Measurements from ENCODE around the gene LRRC25. TPM values are rescaled to one million over a fixed set of nuclear protein-coding genes. Genes with fewer than 3 reads are reported as not detected.

The LRRC25 gene
- total and polyA plus RNA-seq, 9 donors: 1.4 to 9.2 (median 2.4) TPM

DNA sequence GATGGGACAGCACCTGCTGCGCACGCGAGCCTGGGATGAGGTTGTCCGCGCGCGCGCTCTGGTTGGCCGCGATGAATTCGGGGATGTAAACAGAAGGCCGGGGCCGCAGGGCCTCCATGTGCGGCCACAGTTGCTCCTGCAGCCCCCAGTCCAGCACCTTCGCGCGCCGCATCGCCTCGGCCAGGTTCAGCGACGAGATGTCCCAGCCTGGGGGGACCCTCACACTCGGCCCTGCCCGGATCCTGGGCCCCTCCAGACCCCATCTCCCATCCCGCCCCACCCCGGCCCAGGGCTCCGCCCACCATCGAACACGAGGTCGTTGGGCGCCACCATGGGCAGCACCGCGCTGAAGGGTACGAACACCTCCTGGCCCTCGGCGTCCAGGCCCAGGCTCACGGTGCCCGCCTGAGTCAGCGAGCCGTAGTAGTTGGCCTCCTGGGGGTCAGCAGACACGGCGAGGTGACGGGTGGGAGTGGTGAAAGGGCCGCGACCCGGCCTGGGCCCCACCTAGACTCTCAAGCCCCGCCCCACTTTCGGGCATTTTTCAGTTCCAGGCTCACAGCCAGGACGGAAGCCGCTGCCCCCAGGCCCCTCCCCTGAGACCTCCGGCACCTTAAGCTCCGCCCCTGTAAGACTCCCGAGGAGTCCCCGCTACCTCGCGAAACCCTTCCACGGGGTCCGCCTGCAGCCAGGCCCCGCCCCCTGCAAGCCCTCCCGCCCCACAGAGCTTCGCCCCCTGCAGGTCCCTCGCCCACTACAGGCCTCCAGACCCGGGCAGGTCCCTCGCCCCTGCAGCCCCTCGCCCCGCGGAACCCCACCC is 39.5 kb upstream of the LRRC25 start:
- H3K27ac ChIP-seq: peak overlapping the region; percentile 81 to 90
- TF ChIP-seq POLR2A (IDR thresholded peaks at IDR 0.05): no peak
- TF ChIP-seq EP300 (IDR thresholded peaks at IDR 0.05): no peak
- TF ChIP-seq, protein P1, sequence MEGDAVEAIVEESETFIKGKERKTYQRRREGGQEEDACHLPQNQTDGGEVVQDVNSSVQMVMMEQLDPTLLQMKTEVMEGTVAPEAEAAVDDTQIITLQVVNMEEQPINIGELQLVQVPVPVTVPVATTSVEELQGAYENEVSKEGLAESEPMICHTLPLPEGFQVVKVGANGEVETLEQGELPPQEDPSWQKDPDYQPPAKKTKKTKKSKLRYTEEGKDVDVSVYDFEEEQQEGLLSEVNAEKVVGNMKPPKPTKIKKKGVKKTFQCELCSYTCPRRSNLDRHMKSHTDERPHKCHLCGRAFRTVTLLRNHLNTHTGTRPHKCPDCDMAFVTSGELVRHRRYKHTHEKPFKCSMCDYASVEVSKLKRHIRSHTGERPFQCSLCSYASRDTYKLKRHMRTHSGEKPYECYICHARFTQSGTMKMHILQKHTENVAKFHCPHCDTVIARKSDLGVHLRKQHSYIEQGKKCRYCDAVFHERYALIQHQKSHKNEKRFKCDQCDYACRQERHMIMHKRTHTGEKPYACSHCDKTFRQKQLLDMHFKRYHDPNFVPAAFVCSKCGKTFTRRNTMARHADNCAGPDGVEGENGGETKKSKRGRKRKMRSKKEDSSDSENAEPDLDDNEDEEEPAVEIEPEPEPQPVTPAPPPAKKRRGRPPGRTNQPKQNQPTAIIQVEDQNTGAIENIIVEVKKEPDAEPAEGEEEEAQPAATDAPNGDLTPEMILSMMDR (IDR thresholded peaks at IDR 0.05): no peak
- H3K9me3 ChIP-seq: no peaks in the 10 kb centered on the region
- H3K4me3 ChIP-seq: peak overlapping the region; percentile 68
- DNase-seq: peak; percentile 90 to 93 (median 92)
- H3K36me3 ChIP-seq: no peaks in the 10 kb centered on the region
- intact Hi-C loops (cut with DNase I): no loop called here
- WGBS, 3 donors: 21 to 37% (median 24%) methylated on average over 53 to 67 of the region's 67 CpGs
- H3K27me3 ChIP-seq: no peaks in the 10 kb centered on the region
- H3K4me1 ChIP-seq (ENCODE audit: insufficient read depth): peaks cover 22% of the 10 kb centered on the region

DNA sequence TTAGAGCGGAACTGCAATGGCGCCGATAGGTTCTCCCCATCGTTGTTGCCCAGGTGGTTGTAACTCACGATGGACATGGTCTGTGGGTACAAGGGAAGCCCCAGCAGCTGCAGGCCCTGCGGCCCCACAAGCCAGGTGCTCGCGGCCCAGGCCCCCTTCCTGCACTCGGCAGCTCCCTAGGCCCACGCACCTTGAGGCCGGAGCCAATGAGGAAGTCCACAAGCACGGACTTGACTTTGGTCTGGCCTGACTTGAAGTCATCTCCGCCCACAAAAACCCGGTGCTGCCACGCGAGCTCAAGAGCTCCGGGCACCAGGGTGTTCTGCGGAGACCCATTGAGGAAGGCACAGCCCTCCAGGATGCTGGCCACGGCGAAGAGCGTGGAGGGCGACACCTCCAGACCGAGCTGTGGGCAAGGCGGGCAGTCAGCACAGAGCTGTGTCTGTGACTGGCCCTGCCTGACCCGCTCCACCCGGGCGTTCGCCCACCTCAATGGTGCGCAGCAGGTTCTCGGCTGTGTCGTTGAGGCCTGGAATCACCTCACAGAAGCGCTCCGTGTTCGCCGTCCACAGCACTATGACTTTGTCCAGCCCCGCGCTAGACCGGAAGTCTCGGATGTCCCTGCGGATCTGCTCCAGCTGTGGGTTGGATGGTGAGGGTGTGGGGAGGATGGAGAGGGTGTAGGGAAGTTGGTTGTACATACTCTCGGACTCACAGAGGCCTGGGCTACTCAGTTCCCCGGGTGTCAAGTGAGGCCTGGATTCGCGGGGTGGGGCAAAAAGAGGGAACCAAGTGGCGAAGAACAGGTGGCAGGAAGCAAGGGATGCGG is 38.6 kb upstream of the LRRC25 start:
- DNase-seq: peak; percentile 36 to 65 (median 56)
- H3K4me3 ChIP-seq: no peak overlapping the region
- peak overlapping the region; percentile 81 to 90 for H3K27ac ChIP-seq
- no peaks in the 10 kb centered on the region for H3K9me3 ChIP-seq
- H3K36me3 ChIP-seq: no peaks in the 10 kb centered on the region
- H3K27me3 ChIP-seq: no peaks in the 10 kb centered on the region
- intact Hi-C loops (cut with DNase I): no loop called here
- TF ChIP-seq, protein P1 (IDR thresholded peaks at IDR 0.05): no peak
- no peak for TF ChIP-seq POLR2A (IDR thresholded peaks at IDR 0.05)
- no peak for TF ChIP-seq EP300 (IDR thresholded peaks at IDR 0.05)
- 81 to 87% (median 82%) methylated on average over 32 to 46 of the region's 46 CpGs for WGBS, 3 donors
- peaks cover 21% of the 10 kb centered on the region for H3K4me1 ChIP-seq (ENCODE audit: insufficient read depth)

DNA sequence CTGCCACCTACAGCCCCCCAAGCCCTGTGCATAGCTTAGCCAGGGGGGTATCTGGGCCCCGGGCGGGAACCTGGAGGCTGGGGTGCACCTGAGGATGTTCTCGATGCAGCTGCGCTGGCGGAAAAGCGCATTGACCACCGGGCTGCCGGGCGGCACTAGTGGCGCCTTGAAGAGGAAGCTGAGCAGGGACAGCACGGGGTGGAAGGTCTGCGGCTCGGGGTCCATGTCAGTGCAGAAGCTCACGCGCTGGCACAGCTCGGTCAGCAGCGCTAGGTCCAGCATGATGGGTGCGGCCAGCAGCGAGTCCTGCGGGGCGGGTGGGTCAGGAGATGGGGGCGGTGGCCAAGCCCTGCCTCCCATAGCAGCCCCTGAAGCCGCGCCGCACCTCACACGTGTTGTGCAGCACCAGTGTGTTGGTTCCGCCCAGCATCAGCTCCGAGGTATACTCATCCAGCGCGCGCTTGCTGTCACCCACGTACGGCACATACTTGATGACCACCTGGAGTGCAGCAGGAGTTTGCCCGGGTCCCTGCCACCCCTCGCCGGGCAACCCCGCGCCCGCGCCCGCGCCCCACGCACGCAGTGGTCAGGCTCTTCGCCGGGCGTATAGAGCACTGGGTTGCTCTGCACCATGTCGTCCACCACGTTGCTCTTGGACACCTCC is 37.9 kb upstream of the LRRC25 start:
- H3K4me3 ChIP-seq: no peak overlapping the region
- no peaks in the 10 kb centered on the region for H3K36me3 ChIP-seq
- H3K9me3 ChIP-seq: no peaks in the 10 kb centered on the region
- 91% methylated on average over 46 to 49 of the region's 49 CpGs for WGBS, 3 donors
- TF ChIP-seq POLR2A (IDR thresholded peaks at IDR 0.05) (no peak), EP300 (IDR thresholded peaks at IDR 0.05) (no peak)
- TF ChIP-seq, protein P1 (IDR thresholded peaks at IDR 0.05): no peak
- H3K4me1 ChIP-seq (ENCODE audit: insufficient read depth): peaks cover 20% of the 10 kb centered on the region
- H3K27ac ChIP-seq: no peak overlapping the region
- intact Hi-C loops (cut with DNase I): no loop called here
- peak; percentile 37 to 65 (median 61) for DNase-seq
- no peaks in the 10 kb centered on the region for H3K27me3 ChIP-seq
